B cell (primary cell): ENCODE results near the gene UBE2G2. TPM values are rescaled to one million over a fixed set of nuclear protein-coding genes. Genes with fewer than 3 reads are reported as not detected.

ENCODE experiments used
- ATAC-seq: fragments of 200-7000 bp; cut with Tn5 transposase; one replicate; pipeline ENCODE4 v1.10.0; 2021; ENCODE audit warnings: low read depth, mild to moderate bottlenecking, moderate number of reproducible peaks, moderate library complexity
- CTCF ChIA-PET: fragments of 350-600 bp; sonication (Branson Sonifier 250); formaldehyde crosslinking; loops from one replicate; lab custom pipeline; 2021; ENCODE audit warnings: antibody characterized with exemption, inconsistent platforms; lab: Charles Lee
- POLR2A ChIA-PET: fragments of 350-600 bp; sonication (Branson Sonifier 250); formaldehyde crosslinking; loops from one replicate; lab custom pipeline; 2021; ENCODE audit warnings: antibody characterized with exemption; lab: Charles Lee
- DNase-seq: peaks from one replicate; pipeline ENCODE4 v3.0.0; 2013
- H2AFZ ChIP-seq: 2 replicates; pipeline ENCODE4 v1.6.1; 2012; ENCODE audit warnings: mild to moderate bottlenecking, low read depth, low read length; ENCODE audit not compliant: insufficient read depth, poor library complexity, severe bottlenecking
- H3K27ac ChIP-seq, 2 donors: 1 replicate in 1 of 2; 2 replicates in 1 of 2; pipeline ENCODE4 v1.5.1; 2012 to 2013; ENCODE audit warnings: low read length in 2 of 2, mild to moderate bottlenecking in 2 of 2, moderate library complexity in 1 of 2
- H3K27me3 ChIP-seq, 4 experiments: fragments of 200-600 bp in 1 of 4; sonication (generic) in 1 of 4; replicated peaks in 1 of 4; 1 replicate in 2 of 4; 2 replicates in 2 of 4; pipeline versions ENCODE4 v1.6.1 to v1.7.0; 2013 to 2016; ENCODE audit warnings: low read length in 3 of 4, mild to moderate bottlenecking in 2 of 4, mixed read lengths in 1 of 4, moderate library complexity in 1 of 4; ENCODE audit not compliant: insufficient read depth in 4 of 4, control insufficient read depth in 3 of 4; ENCODE audit errors: control extremely low read depth in 1 of 4
- H3K36me3 ChIP-seq, 2 experiments: replicated peaks in 1 of 2; 1 replicate in 1 of 2; 2 replicates in 1 of 2; pipeline versions ENCODE4 v1.6.1 to v1.7.1; 2013; ENCODE audit warnings: low read length in 1 of 2; ENCODE audit not compliant: insufficient read depth in 2 of 2, control insufficient read depth in 1 of 2; ENCODE audit errors: control extremely low read depth in 1 of 2, extremely low read depth in 1 of 2
- H3K4me1 ChIP-seq, 2 donors: fragments of 200-600 bp in 1 of 2; sonication (generic) in 1 of 2; 1 replicate in 1 of 2; 2 replicates in 1 of 2; pipeline versions ENCODE4 v1.5.1 to v1.6.1; 2013 to 2017; ENCODE audit warnings: low read length in 2 of 2; ENCODE audit not compliant: control insufficient read depth in 2 of 2, insufficient read depth in 2 of 2
- H3K4me2 ChIP-seq: replicated peaks from 2 replicates; pipeline ENCODE3; 2012; ENCODE audit warnings: mild to moderate bottlenecking, low read depth, low read length; ENCODE audit not compliant: poor library complexity, severe bottlenecking
- H3K4me3 ChIP-seq, 5 experiments: fragments of 200-600 bp in 1 of 5; sonication (generic) in 1 of 5; 1 replicate in 3 of 5; 2 replicates in 2 of 5; pipeline versions ENCODE4 v1.5.1 to v1.7.0; 2011 to 2016; ENCODE audit warnings: low read length in 4 of 5, mild to moderate bottlenecking in 4 of 5, low read depth in 2 of 5, control low read depth in 1 of 5, moderate library complexity in 1 of 5; ENCODE audit not compliant: insufficient read depth in 1 of 5; ENCODE audit errors: control extremely low read depth in 1 of 5, extremely low read depth in 1 of 5
- H3K79me2 ChIP-seq: fragments of 200-600 bp; sonication (generic); one replicate; pipeline ENCODE4 v1.6.0; 2016; ENCODE audit warnings: low read length; ENCODE audit not compliant: control insufficient read depth, insufficient read depth
- H3K9ac ChIP-seq: fragments of 200-600 bp; sonication (generic); 2 replicates; pipeline ENCODE4 v1.6.1; 2017; ENCODE audit warnings: mild to moderate bottlenecking, low read length, moderate library complexity
- H3K9me3 ChIP-seq, 3 donors: one replicate each; pipeline versions ENCODE4 v1.6.1 to v1.7.1; 2013; ENCODE audit warnings: low read length in 2 of 3; ENCODE audit not compliant: control insufficient read depth in 2 of 3, insufficient read depth in 1 of 3; ENCODE audit errors: control extremely low read depth in 1 of 3
- H4K20me1 ChIP-seq: 2 replicates; pipeline ENCODE4 v1.6.0; 2012; ENCODE audit warnings: mild to moderate bottlenecking, low read length; ENCODE audit not compliant: insufficient read depth, control insufficient read depth, poor library complexity, severe bottlenecking
- H3K27ac Mint-ChIP-seq: one replicate; pipeline ENCODE4 v1.8.0; 2021; ENCODE audit warnings: mixed read lengths
- H3K27me3 Mint-ChIP-seq: one replicate; pipeline ENCODE4 v1.8.0; 2021; ENCODE audit warnings: mixed read lengths
- H3K4me1 Mint-ChIP-seq: one replicate; pipeline ENCODE4 v1.8.0; 2021; ENCODE audit warnings: mixed read lengths
- H3K4me3 Mint-ChIP-seq: one replicate; pipeline ENCODE4 v1.8.0; 2021; ENCODE audit warnings: mixed read lengths
- H3K9me3 Mint-ChIP-seq: one replicate; pipeline ENCODE4 v1.8.0; 2022; ENCODE audit warnings: mixed read lengths; ENCODE audit not compliant: insufficient read depth
- EZH2 ChIP-seq: IDR thresholded peaks from 2 replicates; pipeline ENCODE4 v1.6.1; 2012; ENCODE audit warnings: borderline replicate concordance, low read depth, mild to moderate bottlenecking, moderate library complexity, low read length; ENCODE audit not compliant: insufficient read depth, poor library complexity, severe bottlenecking
- WGBS: methylation state at CpG from one replicate; pipeline ENCODE4 v1.1.5; 2013; ENCODE audit warnings: missing lambda C conversion rate; ENCODE audit not compliant: insufficient coverage; 5-methylcytosine and 5-hydroxymethylcytosine counted together
- intact Hi-C: fragments of 100-400 bp; cut with micrococcal nuclease; formaldehyde crosslinking; loops from one replicate; pipeline ENCODE4 v1.10.0; 2022
- polyA plus RNA-seq: library from polyadenylated mRNA; depleted of rRNA; stranded (reverse); fragments of >200 nt; gene quantifications from 2 replicates; pipeline ENCODE4 v1.2.3, GENCODE V29; 2012
- total RNA-seq, 2 donors: library from RNA; stranded (reverse); fragments of 120-200 nt in 1 of 2; gene quantifications; 1 replicate in 1 of 2; 2 replicates in 1 of 2; pipeline versions ENCODE4 v1.2.3 to v1.2.4, GENCODE V29; 2013 to 2022
- TF ChIP-seq, protein P1 (sequence below): fragments of 200-600 bp; IDR thresholded peaks from one replicate; pipeline ENCODE4 v1.8.0; 2022; ENCODE audit warnings: antibody characterized with exemption, mild to moderate bottlenecking

Gene UBE2G2
- total and polyA plus RNA-seq, 2 donors (not counting 1 experiment from before 2014, with no cell fraction given): 96.4 to 109 TPM

DNA sequence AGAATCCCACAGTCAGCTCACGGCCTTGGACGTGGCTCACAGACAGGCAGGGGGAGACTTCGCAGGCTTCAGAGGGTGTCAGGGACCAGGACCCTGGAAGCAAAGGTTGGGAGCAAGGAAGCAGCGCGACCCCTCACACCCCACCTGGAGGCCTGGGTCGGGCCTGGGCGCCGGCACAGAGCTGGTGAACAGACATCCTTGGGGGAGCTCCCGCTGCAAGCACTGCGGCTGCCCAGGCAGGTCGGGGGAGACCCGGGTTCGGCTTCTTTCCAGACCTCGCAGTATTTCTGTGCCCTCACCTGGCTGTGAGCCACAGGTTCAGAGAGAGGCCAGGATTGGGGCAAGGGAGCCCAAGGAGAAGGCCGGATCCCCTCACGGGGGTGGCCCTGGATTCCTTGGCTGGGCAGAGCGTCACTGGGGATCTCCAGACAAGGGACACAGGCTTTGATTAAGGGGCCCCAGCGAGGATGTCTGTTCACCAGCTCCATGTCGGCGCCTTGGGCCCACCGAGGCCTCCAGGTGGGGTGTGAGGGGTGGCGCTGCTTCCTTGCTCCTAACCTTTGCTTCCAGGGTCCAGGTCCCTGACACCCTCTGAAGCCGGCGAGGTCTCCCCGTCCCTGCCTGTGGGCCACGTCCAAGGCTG is 52.4 kb downstream of the UBE2G2 start:
- ATAC-seq (no peak), DNase-seq (no peak)
- Mint-ChIP-seq H3K27ac (no peak overlapping the region), H3K4me3 (no peak overlapping the region), H3K9me3 (no peaks in the 10 kb centered on the region), H3K4me1 (no peaks in the 10 kb centered on the region), H3K27me3 (peaks cover 17% of the 10 kb centered on the region)
- Histone ChIP-seq H3K4me2 (no peak overlapping the region), H3K4me1 (no peaks in the 10 kb centered on the region), H3K4me3 (no peak overlapping the region), H2AFZ (no peak overlapping the region), H3K79me2 (no peaks in the 10 kb centered on the region), H3K9ac (no peak overlapping the region), H3K9me3 (peaks cover 0 to 5% (median 0%) of the 10 kb centered on the region in 3 donors), H4K20me1 (no peaks in the 10 kb centered on the region), H3K27me3 (peaks cover 0 to 9% (median 2%) of the 10 kb centered on the region in 4 experiments), H3K27ac (no peak overlapping the region), H3K36me3 (no peaks in the 10 kb centered on the region)
- TF ChIP-seq EZH2: no peak
- TF ChIP-seq, protein P1, sequence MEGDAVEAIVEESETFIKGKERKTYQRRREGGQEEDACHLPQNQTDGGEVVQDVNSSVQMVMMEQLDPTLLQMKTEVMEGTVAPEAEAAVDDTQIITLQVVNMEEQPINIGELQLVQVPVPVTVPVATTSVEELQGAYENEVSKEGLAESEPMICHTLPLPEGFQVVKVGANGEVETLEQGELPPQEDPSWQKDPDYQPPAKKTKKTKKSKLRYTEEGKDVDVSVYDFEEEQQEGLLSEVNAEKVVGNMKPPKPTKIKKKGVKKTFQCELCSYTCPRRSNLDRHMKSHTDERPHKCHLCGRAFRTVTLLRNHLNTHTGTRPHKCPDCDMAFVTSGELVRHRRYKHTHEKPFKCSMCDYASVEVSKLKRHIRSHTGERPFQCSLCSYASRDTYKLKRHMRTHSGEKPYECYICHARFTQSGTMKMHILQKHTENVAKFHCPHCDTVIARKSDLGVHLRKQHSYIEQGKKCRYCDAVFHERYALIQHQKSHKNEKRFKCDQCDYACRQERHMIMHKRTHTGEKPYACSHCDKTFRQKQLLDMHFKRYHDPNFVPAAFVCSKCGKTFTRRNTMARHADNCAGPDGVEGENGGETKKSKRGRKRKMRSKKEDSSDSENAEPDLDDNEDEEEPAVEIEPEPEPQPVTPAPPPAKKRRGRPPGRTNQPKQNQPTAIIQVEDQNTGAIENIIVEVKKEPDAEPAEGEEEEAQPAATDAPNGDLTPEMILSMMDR: no peak
- 73% methylated on average over 24 of the region's 26 CpGs for WGBS
- ChIA-PET CTCF (no interaction called here), POLR2A (no interaction called here)
- intact Hi-C loops: no loop called here

DNA sequence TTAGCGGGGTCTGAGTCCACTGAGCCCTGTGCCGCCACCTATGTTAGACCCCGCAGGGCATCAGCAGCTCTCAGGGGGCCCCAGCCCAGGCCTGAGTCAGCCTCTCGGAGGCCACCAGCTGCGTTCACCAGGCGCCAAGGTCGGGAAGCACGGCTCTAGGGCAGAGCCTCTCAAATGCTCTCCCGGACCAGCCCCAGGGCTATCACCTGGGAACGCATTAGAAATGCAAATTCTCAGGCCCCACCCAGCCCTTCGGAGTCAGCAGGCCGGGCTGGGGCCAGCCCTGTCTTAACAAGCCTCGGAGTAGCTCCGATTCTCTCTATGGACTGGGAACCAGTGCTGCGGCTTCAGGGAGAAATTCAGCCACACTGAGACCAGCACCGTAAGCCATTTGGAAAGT is 53.0 kb downstream of the UBE2G2 start:
- no peaks in the 10 kb centered on the region for H3K4me1 Mint-ChIP-seq
- TF ChIP-seq EZH2: no peak
- TF ChIP-seq, protein P1: no peak
- no peaks in the 10 kb centered on the region for H3K4me1 ChIP-seq
- H3K4me3 Mint-ChIP-seq: no peak overlapping the region
- ATAC-seq (no peak), DNase-seq (no peak)
- ChIA-PET CTCF (no interaction called here), POLR2A (no interaction called here)
- H4K20me1 ChIP-seq: no peaks in the 10 kb centered on the region
- H3K9ac ChIP-seq: no peak overlapping the region
- no peak overlapping the region for H2AFZ ChIP-seq
- no peak overlapping the region for H3K4me2 ChIP-seq
- no peaks in the 10 kb centered on the region for H3K36me3 ChIP-seq
- H3K27me3 Mint-ChIP-seq: peaks cover 17% of the 10 kb centered on the region
- intact Hi-C loops: no loop called here
- 48% methylated on average over 16 of the region's 16 CpGs for WGBS
- H3K4me3 ChIP-seq: no peak overlapping the region
- no peak overlapping the region for H3K27ac Mint-ChIP-seq
- H3K9me3 ChIP-seq: peaks cover 0 to 5% (median 0%) of the 10 kb centered on the region in 3 donors
- H3K27ac ChIP-seq: no peak overlapping the region
- H3K79me2 ChIP-seq: no peaks in the 10 kb centered on the region
- H3K27me3 ChIP-seq: peaks cover 0 to 9% (median 2%) of the 10 kb centered on the region in 4 experiments
- H3K9me3 Mint-ChIP-seq: no peaks in the 10 kb centered on the region
